Loucy (cell line): ENCODE data around the gene NPIPB6.

Experiments used
- H2AFZ ChIP-seq: fragments of 200-600 bp; sonication (generic); 2 replicates; pipeline ENCODE4 v1.6.0; 2016; ENCODE audit warnings: antibody characterized with exemption, mild to moderate bottlenecking, low read length, moderate library complexity
- H3F3A ChIP-seq: fragments of 200-600 bp; 2 replicates; pipeline ENCODE4 v1.6.0; 2016; ENCODE audit warnings: antibody characterized with exemption, low read depth, mild to moderate bottlenecking
- H3K27me3 ChIP-seq: fragments of 200-600 bp; sonication (generic); 2 replicates; pipeline ENCODE4 v1.6.1; 2014; ENCODE audit warnings: low read length, mild to moderate bottlenecking; ENCODE audit not compliant: insufficient read depth, poor library complexity, severe bottlenecking
- H3K36me3 ChIP-seq: fragments of 200-600 bp; sonication (generic); 2 replicates; pipeline ENCODE4 v1.6.1; 2016; ENCODE audit warnings: low read length; ENCODE audit not compliant: insufficient read depth
- H3K4me1 ChIP-seq: fragments of 200-600 bp; sonication (generic); 2 replicates; pipeline ENCODE4 v1.5.1; 2014; ENCODE audit warnings: low read length, mild to moderate bottlenecking; ENCODE audit not compliant: insufficient read depth, poor library complexity, severe bottlenecking
- H3K4me2 ChIP-seq: fragments of 200-600 bp; sonication (generic); 2 replicates; pipeline ENCODE4 v1.6.0; 2014; ENCODE audit warnings: antibody characterized with exemption, low read length, low read depth, mild to moderate bottlenecking; ENCODE audit not compliant: poor library complexity, severe bottlenecking
- H3K4me3 ChIP-seq: fragments of 200-600 bp; sonication (generic); 2 replicates; pipeline ENCODE4 v1.5.1; 2014; ENCODE audit warnings: low read length, mild to moderate bottlenecking, mixed read lengths; ENCODE audit not compliant: poor library complexity, severe bottlenecking
- H3K79me2 ChIP-seq: fragments of 200-600 bp; sonication (generic); 2 replicates; pipeline ENCODE4 v1.6.1; 2014; ENCODE audit warnings: low read length; ENCODE audit not compliant: insufficient read depth
- H3K9ac ChIP-seq: fragments of 200-600 bp; sonication (generic); 2 replicates; pipeline ENCODE4 v1.6.0; 2014; ENCODE audit warnings: mild to moderate bottlenecking, low read depth, low read length, moderate library complexity; ENCODE audit not compliant: poor library complexity, severe bottlenecking
- H3K9me2 ChIP-seq: fragments of 200-600 bp; sonication (generic); replicated peaks from 2 replicates; pipeline ENCODE4 v1.6.1; 2016; ENCODE audit warnings: low read depth, low read length, mixed read lengths
- H3K9me3 ChIP-seq: fragments of 200-600 bp; sonication (generic); 2 replicates; pipeline ENCODE4 v1.6.1; 2014; ENCODE audit warnings: mild to moderate bottlenecking, antibody characterized with exemption, low read length, low read depth; ENCODE audit not compliant: insufficient read depth
- H4K20me1 ChIP-seq: fragments of 200-600 bp; sonication (generic); 2 replicates; pipeline ENCODE4 v1.6.0; 2014; ENCODE audit warnings: antibody characterized with exemption, low read length, mild to moderate bottlenecking; ENCODE audit not compliant: insufficient read depth, poor library complexity, severe bottlenecking
- EZH2phosphoT487 ChIP-seq: fragments of 200-600 bp; IDR thresholded peaks from 2 replicates; pipeline ENCODE4 v1.6.1; 2018; ENCODE audit warnings: antibody characterized with exemption, mild to moderate bottlenecking, moderate library complexity, borderline replicate concordance
- TF ChIP-seq, protein P1 (sequence below): fragments of 200-600 bp; sonication (generic); conservative IDR thresholded peaks from 2 replicates; pipeline ENCODE4 v1.5.1; 2014; ENCODE audit warnings: mild to moderate bottlenecking, antibody characterized with exemption, low read length

The NPIPB6 gene

DNA sequence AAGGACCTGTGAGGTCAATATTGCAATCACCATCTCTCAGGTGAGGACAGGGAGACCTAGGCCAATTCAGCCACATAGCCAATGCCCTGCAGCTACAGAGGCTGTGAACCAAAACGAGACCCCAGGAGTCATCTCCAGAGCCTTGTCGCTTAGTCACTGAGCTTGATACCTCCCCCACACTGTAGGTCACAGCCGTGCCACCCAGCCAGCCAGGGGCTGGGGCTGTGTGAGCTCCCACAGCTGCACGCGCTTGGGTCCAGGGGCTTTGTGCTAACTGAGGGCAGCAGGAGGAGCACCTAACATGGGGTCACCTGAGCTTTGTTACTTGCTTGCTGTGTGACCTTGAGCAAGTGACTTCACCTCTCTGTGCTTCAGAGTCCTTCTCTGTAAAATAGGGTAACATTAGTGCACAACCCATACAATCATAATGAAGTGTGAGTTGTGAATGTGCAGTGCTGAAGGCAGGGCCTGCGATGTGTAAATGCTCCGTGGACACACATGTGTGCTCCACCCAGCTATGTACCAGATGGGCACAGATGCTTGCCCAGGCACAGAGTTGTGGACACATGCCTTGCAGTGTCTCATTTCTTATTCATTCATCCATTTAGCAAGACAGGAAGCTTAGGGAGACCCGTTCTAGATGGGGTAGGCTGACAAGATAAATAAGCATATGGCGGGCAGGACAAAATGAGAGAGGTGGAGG, 45.1 kb downstream of the NPIPB6 start:
- H3K4me1 ChIP-seq, result no peaks in the 10 kb centered on the region
- H3K9me3 ChIP-seq, result no peaks in the 10 kb centered on the region
- H2AFZ ChIP-seq, result no peak overlapping the region
- no peaks in the 10 kb centered on the region for H3F3A ChIP-seq
- no peaks in the 10 kb centered on the region for H3K79me2 ChIP-seq
- TF ChIP-seq EZH2phosphoT487, result no peak
- TF ChIP-seq, protein P1, sequence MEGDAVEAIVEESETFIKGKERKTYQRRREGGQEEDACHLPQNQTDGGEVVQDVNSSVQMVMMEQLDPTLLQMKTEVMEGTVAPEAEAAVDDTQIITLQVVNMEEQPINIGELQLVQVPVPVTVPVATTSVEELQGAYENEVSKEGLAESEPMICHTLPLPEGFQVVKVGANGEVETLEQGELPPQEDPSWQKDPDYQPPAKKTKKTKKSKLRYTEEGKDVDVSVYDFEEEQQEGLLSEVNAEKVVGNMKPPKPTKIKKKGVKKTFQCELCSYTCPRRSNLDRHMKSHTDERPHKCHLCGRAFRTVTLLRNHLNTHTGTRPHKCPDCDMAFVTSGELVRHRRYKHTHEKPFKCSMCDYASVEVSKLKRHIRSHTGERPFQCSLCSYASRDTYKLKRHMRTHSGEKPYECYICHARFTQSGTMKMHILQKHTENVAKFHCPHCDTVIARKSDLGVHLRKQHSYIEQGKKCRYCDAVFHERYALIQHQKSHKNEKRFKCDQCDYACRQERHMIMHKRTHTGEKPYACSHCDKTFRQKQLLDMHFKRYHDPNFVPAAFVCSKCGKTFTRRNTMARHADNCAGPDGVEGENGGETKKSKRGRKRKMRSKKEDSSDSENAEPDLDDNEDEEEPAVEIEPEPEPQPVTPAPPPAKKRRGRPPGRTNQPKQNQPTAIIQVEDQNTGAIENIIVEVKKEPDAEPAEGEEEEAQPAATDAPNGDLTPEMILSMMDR, result no peak
- H3K27me3 ChIP-seq, result no peaks in the 10 kb centered on the region
- no peaks in the 10 kb centered on the region for H4K20me1 ChIP-seq
- H3K36me3 ChIP-seq, result no peaks in the 10 kb centered on the region
- H3K4me3 ChIP-seq, result no peak overlapping the region
- H3K9me2 ChIP-seq, result no peaks in the 10 kb centered on the region
- no peak overlapping the region for H3K9ac ChIP-seq
- H3K4me2 ChIP-seq, result no peak overlapping the region

DNA sequence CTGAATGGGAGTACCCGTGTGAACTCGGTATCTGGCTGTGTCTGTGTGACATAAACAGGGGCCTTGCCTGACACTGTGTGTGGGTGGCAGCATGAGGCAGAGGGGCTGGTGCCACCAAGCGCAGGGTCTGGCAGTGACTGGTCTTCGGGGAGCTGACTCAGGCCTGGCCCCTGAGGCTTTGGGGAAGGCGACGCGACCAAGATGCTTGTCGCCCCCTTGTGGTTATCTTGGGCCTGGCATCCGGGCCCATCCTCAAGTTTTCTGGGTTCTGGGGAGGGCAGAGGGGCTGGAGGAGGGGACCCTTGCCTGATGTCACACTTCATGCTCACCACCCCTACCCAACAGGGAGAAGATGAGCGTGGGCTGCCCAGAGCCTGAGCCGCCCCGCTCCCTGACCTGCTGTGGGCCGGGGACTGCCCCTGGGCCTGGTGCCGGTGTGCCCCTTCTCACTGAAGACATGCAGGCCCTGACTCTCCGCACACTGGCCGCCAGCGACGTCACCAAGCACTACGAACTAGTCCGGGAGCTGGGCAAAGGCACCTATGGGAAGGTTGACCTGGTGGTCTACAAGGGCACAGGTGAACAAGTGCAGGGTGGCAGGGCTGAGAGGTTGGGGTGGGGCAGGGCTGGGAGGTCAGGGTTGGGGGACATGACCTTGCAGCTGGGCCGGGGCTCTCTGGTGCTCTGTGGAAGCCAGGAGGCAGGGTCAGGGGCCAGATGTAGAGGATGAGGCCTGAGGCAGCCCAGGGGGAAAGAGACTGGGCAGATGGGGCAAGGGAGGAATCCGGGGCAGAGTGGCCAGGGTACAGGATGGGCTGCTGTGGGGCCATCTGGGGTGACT, 46.0 kb downstream of the NPIPB6 start:
- no peak overlapping the region for H3K4me2 ChIP-seq
- no peak overlapping the region for H2AFZ ChIP-seq
- no peaks in the 10 kb centered on the region for H3K79me2 ChIP-seq
- H3K9me2 ChIP-seq, result no peaks in the 10 kb centered on the region
- H3K9me3 ChIP-seq, result no peaks in the 10 kb centered on the region
- no peaks in the 10 kb centered on the region for H3F3A ChIP-seq
- H3K9ac ChIP-seq, result no peak overlapping the region
- no peak overlapping the region for H3K4me3 ChIP-seq
- H3K4me1 ChIP-seq, result no peaks in the 10 kb centered on the region
- H4K20me1 ChIP-seq, result no peaks in the 10 kb centered on the region
- no peaks in the 10 kb centered on the region for H3K36me3 ChIP-seq
- TF ChIP-seq, protein P1, result peak; percentile 84
- TF ChIP-seq EZH2phosphoT487, result no peak
- no peaks in the 10 kb centered on the region for H3K27me3 ChIP-seq

DNA sequence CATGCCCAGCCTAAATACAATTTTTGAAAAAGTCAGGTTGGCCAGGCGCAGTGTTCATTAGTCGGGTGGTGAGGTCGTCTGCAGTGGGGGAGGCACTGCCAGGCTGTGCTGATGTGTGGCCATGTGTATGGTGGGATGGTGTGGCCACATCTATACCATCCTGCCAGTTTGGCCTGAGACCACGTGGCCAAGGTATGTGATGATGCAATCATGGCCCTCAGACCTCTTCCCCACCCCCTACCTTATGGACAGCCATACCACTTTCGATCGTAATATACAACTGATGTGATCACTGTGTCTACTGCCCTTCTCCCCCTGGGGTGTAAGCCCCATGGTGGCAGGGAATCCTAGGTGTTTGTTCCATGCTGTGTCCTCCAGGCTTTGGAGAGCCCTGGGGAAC, 47.3 kb downstream of the NPIPB6 start:
- Histone ChIP-seq H3F3A (no peaks in the 10 kb centered on the region), H3K9ac (no peak overlapping the region), H3K9me3 (no peaks in the 10 kb centered on the region), H3K4me2 (no peak overlapping the region), H3K79me2 (no peaks in the 10 kb centered on the region), H4K20me1 (no peaks in the 10 kb centered on the region), H3K9me2 (no peaks in the 10 kb centered on the region), H3K27me3 (no peaks in the 10 kb centered on the region), H2AFZ (no peak overlapping the region), H3K36me3 (no peaks in the 10 kb centered on the region), H3K4me3 (no peak overlapping the region), H3K4me1 (no peaks in the 10 kb centered on the region)
- TF ChIP-seq, protein P1, result no peak
- TF ChIP-seq EZH2phosphoT487, result no peak
